IMR-90 (cell line): Measurements from ENCODE around the gene KDM6B. TPM values are rescaled to one million over a fixed set of nuclear protein-coding genes. Genes with fewer than 3 reads are reported as not detected.

Source experiments
- ATAC-seq: fragments of 200-7000 bp; cut with Tn5 transposase; 2 replicates; pipeline ENCODE4 v1.9.1; 2020; ENCODE audit warnings: low read depth, mild to moderate bottlenecking, moderate library complexity
- BruUV-seq: library from RNA; stranded (reverse); fragments of 400-500 nt; replicated peaks from 2 replicates; lab custom pipeline; 2021; lab: Mats Ljungman, UMichigan
- CTCF ChIA-PET: fragments of 300-600 bp; formaldehyde crosslinking; extraction: SDS; loops from one replicate; lab custom pipeline; 2021; ENCODE audit warnings: antibody characterized with exemption; lab: Yijun Ruan, JAX
- POLR2A ChIA-PET: fragments of 300-600 bp; sonication (Branson Sonifier 250); formaldehyde crosslinking; loops from one replicate; lab custom pipeline; 2022; ENCODE audit warnings: antibody characterized with exemption; ENCODE audit not compliant: unreplicated experiment; lab: Charles Lee
- DNase-seq: peaks from one replicate; pipeline ENCODE4 v3.0.0; 2013
- H2AFZ ChIP-seq: replicated peaks from 2 replicates; pipeline ENCODE3; 2013; ENCODE audit warnings: low read length, mild to moderate bottlenecking; ENCODE audit not compliant: poor library complexity
- H2AK5ac ChIP-seq: 2 replicates; pipeline ENCODE4 v1.6.1; 2013; ENCODE audit warnings: low read depth, low read length, inconsistent platforms
- H2AK9ac ChIP-seq: replicated peaks from 2 replicates; pipeline ENCODE3; 2013; ENCODE audit warnings: mild to moderate bottlenecking, low read depth, low read length, moderate library complexity; ENCODE audit not compliant: poor library complexity
- H2BK120ac ChIP-seq: 2 replicates; pipeline ENCODE4 v1.6.1; 2013; ENCODE audit warnings: low read depth, low read length, inconsistent platforms
- H2BK15ac ChIP-seq: 3 replicates; pipeline ENCODE4 v1.6.1; 2013; ENCODE audit warnings: low read depth, low read length, inconsistent platforms
- H2BK20ac ChIP-seq: 2 replicates; pipeline ENCODE4 v1.6.1; 2013; ENCODE audit warnings: low read depth, mild to moderate bottlenecking, inconsistent platforms, low read length, moderate library complexity
- H2BK5ac ChIP-seq: 2 replicates; pipeline ENCODE4 v1.6.1; 2013; ENCODE audit warnings: mild to moderate bottlenecking, low read depth, low read length, inconsistent platforms; ENCODE audit not compliant: poor library complexity, severe bottlenecking
- H3K14ac ChIP-seq: replicated peaks from 2 replicates; pipeline ENCODE4 v1.6.1; 2013; ENCODE audit warnings: low read depth, low read length, inconsistent platforms
- H3K18ac ChIP-seq: 2 replicates; pipeline ENCODE4 v1.6.1; 2013; ENCODE audit warnings: low read depth, low read length, control low read depth
- H3K23ac ChIP-seq: 2 replicates; pipeline ENCODE4 v1.6.1; 2013; ENCODE audit warnings: low read depth, low read length, inconsistent platforms
- H3K27ac ChIP-seq: 2 replicates; pipeline ENCODE4 v1.5.1; 2013; ENCODE audit warnings: mild to moderate bottlenecking, control low read depth, low read length; ENCODE audit not compliant: insufficient read depth
- H3K27me3 ChIP-seq: 2 replicates; pipeline ENCODE4 v1.6.1; 2013; ENCODE audit warnings: low read length; ENCODE audit not compliant: control insufficient read depth, insufficient read depth
- H3K36me3 ChIP-seq: 2 replicates; pipeline ENCODE4 v1.6.1; 2013; ENCODE audit warnings: low read length, mixed read lengths; ENCODE audit not compliant: control insufficient read depth, insufficient read depth
- H3K4ac ChIP-seq: 2 replicates; pipeline ENCODE4 v1.6.1; 2013; ENCODE audit warnings: low read depth, low read length, inconsistent platforms
- H3K4me1 ChIP-seq: 2 replicates; pipeline ENCODE4 v1.6.1; 2013; ENCODE audit warnings: low read length, mixed read lengths; ENCODE audit not compliant: control insufficient read depth, insufficient read depth
- H3K4me2 ChIP-seq: 2 replicates; pipeline ENCODE4 v1.6.1; 2013; ENCODE audit warnings: low read depth, mild to moderate bottlenecking, control low read depth, low read length, moderate library complexity
- H3K4me3 ChIP-seq: 2 replicates; pipeline ENCODE4 v1.5.1; 2013; ENCODE audit warnings: low read depth, mild to moderate bottlenecking, control low read depth, low read length, moderate library complexity; ENCODE audit not compliant: insufficient read depth
- H3K56ac ChIP-seq: 2 replicates; pipeline ENCODE4 v1.6.1; 2013; ENCODE audit warnings: low read length, inconsistent platforms; ENCODE audit not compliant: insufficient read depth; ENCODE audit errors: extremely low read depth
- H3K79me1 ChIP-seq, 2 experiments: 2 replicates each; pipeline ENCODE4 v1.6.1; 2013; ENCODE audit warnings: low read length in 2 of 2, inconsistent platforms in 1 of 2, low read depth in 1 of 2
- H3K9ac ChIP-seq: 2 replicates; pipeline ENCODE4 v1.6.1; 2013; ENCODE audit warnings: low read depth, low read length, control low read depth
- H3K9me1 ChIP-seq: 2 replicates; pipeline ENCODE4 v1.6.1; 2013; ENCODE audit warnings: low read length, inconsistent platforms; ENCODE audit not compliant: insufficient read depth
- H3K9me3 ChIP-seq: 2 replicates; pipeline ENCODE4 v1.6.1; 2013; ENCODE audit warnings: low read length; ENCODE audit not compliant: control insufficient read depth, insufficient read depth
- H4K20me1 ChIP-seq: 2 replicates; pipeline ENCODE4 v1.6.1; 2013; ENCODE audit warnings: low read length, inconsistent platforms; ENCODE audit not compliant: insufficient read depth
- H4K5ac ChIP-seq: 2 replicates; pipeline ENCODE4 v1.6.1; 2013; ENCODE audit warnings: mild to moderate bottlenecking, low read depth, low read length, control low read depth
- H4K8ac ChIP-seq, 2 experiments: 2 replicates each; pipeline ENCODE4 v1.6.1; 2013; ENCODE audit warnings: low read depth in 2 of 2, low read length in 2 of 2, control low read depth in 1 of 2, inconsistent platforms in 1 of 2
- H4K91ac ChIP-seq: 2 replicates; pipeline ENCODE4 v1.6.1; 2013; ENCODE audit warnings: low read depth, low read length, inconsistent platforms; ENCODE audit not compliant: insufficient read depth
- BHLHE40 ChIP-seq: fragments of 150-350 bp; IDR thresholded peaks from 2 replicates; pipeline ENCODE4 v1.6.1; 2016; ENCODE audit warnings: mild to moderate bottlenecking, low read depth, low read length
- ELK1 ChIP-seq: fragments of 150-350 bp; IDR thresholded peaks from 2 replicates; pipeline ENCODE4 v1.6.1; 2016; ENCODE audit warnings: low read depth, mild to moderate bottlenecking, low read length, moderate library complexity, borderline replicate concordance
- MXI1 ChIP-seq: IDR thresholded peaks from 2 replicates; pipeline ENCODE4 v1.6.1; 2012; ENCODE audit warnings: low read depth, mild to moderate bottlenecking, low read length, moderate library complexity, borderline replicate concordance
- NFE2L2 ChIP-seq: fragments of 150-350 bp; IDR thresholded peaks from 2 replicates; pipeline ENCODE4 v1.6.1; 2016; ENCODE audit warnings: low read depth, mild to moderate bottlenecking, low read length
- RCOR1 ChIP-seq: IDR thresholded peaks from 2 replicates; pipeline ENCODE4 v1.6.1; 2012; ENCODE audit warnings: mild to moderate bottlenecking, low read length, improper control_type of control experiment; ENCODE audit not compliant: insufficient replicate concordance
- RFX5 ChIP-seq: IDR thresholded peaks from 2 replicates; pipeline ENCODE4 v1.8.0; 2012; ENCODE audit warnings: low read depth, mild to moderate bottlenecking, low read length, moderate library complexity
- WGBS, 2 experiments: methylation state at CpG; one replicate each; pipeline versions ENCODE4 v1.1.5 to v1.1.7; 2013; ENCODE audit warnings: missing lambda C conversion rate in 2 of 2; ENCODE audit not compliant: insufficient read length in 1 of 2; ENCODE audit errors: extremely low coverage in 2 of 2; 5-methylcytosine and 5-hydroxymethylcytosine counted together
- dilution Hi-C: fragments of 300-500 bp; cut with HindIII; formaldehyde crosslinking; loops from one replicate; pipeline ENCODE4 v1.14.3; 2018; ENCODE audit warnings: low sequenced_read_pairs; ENCODE audit not compliant: unreplicated experiment
- in situ Hi-C: fragments of 300-500 bp; cut with MboI; formaldehyde crosslinking; loops from 3 replicates; pipeline ENCODE4 v1.14.3; 2019; ENCODE audit warnings: low sequenced_read_pairs, inconsistent platforms, mixed read lengths
- intact Hi-C: fragments of 100-400 bp; cut with micrococcal nuclease; formaldehyde crosslinking; loops from 2 replicates; pipeline ENCODE4 v1.10.0; 2022
- polyA plus RNA-seq, 3 experiments: library from polyadenylated mRNA; depleted of rRNA; stranded (reverse); fragments of >200 nt; gene quantifications; 2 replicates each; pipeline ENCODE4 v1.2.3, GENCODE V29; 2012; ENCODE audit warnings: low replicate concordance in 1 of 3
- total RNA-seq: library from RNA; depleted of rRNA; stranded (reverse); fragments of >200 nt; gene quantifications from 2 replicates; pipeline ENCODE4 v1.2.3, GENCODE V29; 2012
- TF ChIP-seq, protein P1 (sequence below): conservative IDR thresholded peaks from 2 replicates; pipeline ENCODE4 v1.5.1; 2012; ENCODE audit warnings: mild to moderate bottlenecking, low read depth, low read length, improper control_type of control experiment

The KDM6B gene
- total and polyA plus RNA-seq, 2 of the 4 experiments (the other 2 are of a cell fraction), result 0.72 to 3.5 TPM

- Histone ChIP-seq H3K27me3 (peaks cover 49% of the 10 kb centered on the region), H3K36me3 (no peaks in the 10 kb centered on the region), H3K18ac (no peak overlapping the region), H2AK9ac (no peak overlapping the region), H2BK15ac (no peak overlapping the region), H3K4ac (no peak overlapping the region), H3K4me3 (no peak overlapping the region), H4K20me1 (no peaks in the 10 kb centered on the region; the same call in none of the 2 replicates), H3K4me1 (no peaks in the 10 kb centered on the region), H4K91ac (no peak overlapping the region), H3K9me1 (no peaks in the 10 kb centered on the region), H3K23ac (no peak overlapping the region), H3K27ac (no peak overlapping the region), H3K14ac (no peak overlapping the region), H2AK5ac (no peak overlapping the region), H4K8ac (no peak overlapping the region), H3K4me2 (no peak overlapping the region), H3K9ac (no peak overlapping the region), H2BK120ac (no peak overlapping the region), H3K9me3 (no peaks in the 10 kb centered on the region), H2BK20ac (no peak overlapping the region), H4K5ac (no peak overlapping the region), H2BK5ac (no peak overlapping the region), H3K56ac (no peak overlapping the region), H2AFZ (peak overlapping the region; percentile 63), H3K79me1 (no peaks in the 10 kb centered on the region)
- DNase-seq, result no peak
- intact Hi-C loops (no loop called here), dilution Hi-C loops (no loop called here), in situ Hi-C loops (no loop called here)
- ChIA-PET CTCF (interaction anchor here (1.8 kb wide), 1 partner anchor 76 kb away, joined by 5 read pairs; no protein-coding TSS in a partner anchor), POLR2A (no interaction called here)
- TF ChIP-seq MXI1 (no peak), BHLHE40 (no peak), RFX5 (no peak), NFE2L2 (no peak), ELK1 (no peak), RCOR1 (no peak)
- TF ChIP-seq, protein P1, sequence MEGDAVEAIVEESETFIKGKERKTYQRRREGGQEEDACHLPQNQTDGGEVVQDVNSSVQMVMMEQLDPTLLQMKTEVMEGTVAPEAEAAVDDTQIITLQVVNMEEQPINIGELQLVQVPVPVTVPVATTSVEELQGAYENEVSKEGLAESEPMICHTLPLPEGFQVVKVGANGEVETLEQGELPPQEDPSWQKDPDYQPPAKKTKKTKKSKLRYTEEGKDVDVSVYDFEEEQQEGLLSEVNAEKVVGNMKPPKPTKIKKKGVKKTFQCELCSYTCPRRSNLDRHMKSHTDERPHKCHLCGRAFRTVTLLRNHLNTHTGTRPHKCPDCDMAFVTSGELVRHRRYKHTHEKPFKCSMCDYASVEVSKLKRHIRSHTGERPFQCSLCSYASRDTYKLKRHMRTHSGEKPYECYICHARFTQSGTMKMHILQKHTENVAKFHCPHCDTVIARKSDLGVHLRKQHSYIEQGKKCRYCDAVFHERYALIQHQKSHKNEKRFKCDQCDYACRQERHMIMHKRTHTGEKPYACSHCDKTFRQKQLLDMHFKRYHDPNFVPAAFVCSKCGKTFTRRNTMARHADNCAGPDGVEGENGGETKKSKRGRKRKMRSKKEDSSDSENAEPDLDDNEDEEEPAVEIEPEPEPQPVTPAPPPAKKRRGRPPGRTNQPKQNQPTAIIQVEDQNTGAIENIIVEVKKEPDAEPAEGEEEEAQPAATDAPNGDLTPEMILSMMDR, result no peak
- no peak for ATAC-seq
- no TSS peak for BruUV-seq
- 75% methylated on average over 6 of the region's 27 CpGs; no CpG with 5 or more reads in 1 of the 2 experiments for WGBS, 2 experiments
Measured at GRCh38 chr17:7818746-7819645, 15.0 kb upstream of the KDM6B start.
